HepG2 (cell line): Measurements from ENCODE around the gene YIPF5. TPM values are rescaled to one million over a fixed set of nuclear protein-coding genes. Genes with fewer than 3 reads are reported as not detected.
A peak's percentile ranks its signal among the peaks of the same experiment; 100 is the strongest.

ENCODE experiments used
- ARHGAP35 ChIP-seq: sonication (generic); formaldehyde crosslinking; IDR thresholded peaks from 2 replicates; pipeline ENCODE4 v1.9.0; 2022; ENCODE audit warnings: mild to moderate bottlenecking, inconsistent platforms, moderate library complexity, missing genetic modification reagents, borderline replicate concordance
- GATA4 ChIP-seq: sonication (generic); IDR thresholded peaks from 2 replicates; pipeline ENCODE4 v1.6.1; 2016; ENCODE audit warnings: antibody characterized with exemption, low read depth, borderline replicate concordance
- KLF15 ChIP-seq: sonication (generic); formaldehyde crosslinking; IDR thresholded peaks from 2 replicates; pipeline ENCODE4 v1.8.1; 2023; ENCODE audit warnings: borderline replicate concordance, mild to moderate bottlenecking, inconsistent platforms, missing genetic modification reagents, mixed read lengths
- LCORL ChIP-seq, 2 experiments: fragments of 450-650 bp in 1 of 2; sonication (generic) in 1 of 2; formaldehyde crosslinking in 1 of 2; IDR thresholded peaks; 2 replicates each; pipeline versions ENCODE4 v1.5.0 to v1.6.1; 2017 to 2020; ENCODE audit warnings: antibody characterized with exemption in 1 of 2, missing genetic modification reagents in 1 of 2
- NAIF1 ChIP-seq: sonication (generic); formaldehyde crosslinking; IDR thresholded peaks from 2 replicates; pipeline ENCODE4 v1.5.0; 2020; ENCODE audit warnings: mild to moderate bottlenecking, missing genetic modification reagents, borderline replicate concordance
- REL ChIP-seq: sonication (generic); formaldehyde crosslinking; conservative IDR thresholded peaks from 2 replicates; pipeline ENCODE4 v1.8.0; 2022; ENCODE audit warnings: mild to moderate bottlenecking, missing genetic modification reagents, moderate library complexity
- REXO4 ChIP-seq: sonication (generic); formaldehyde crosslinking; IDR thresholded peaks from 2 replicates; pipeline ENCODE4 v1.8.0; 2022; ENCODE audit warnings: missing genetic modification reagents, mild to moderate bottlenecking, borderline replicate concordance
- ZC3H13 ChIP-seq: sonication (generic); formaldehyde crosslinking; IDR thresholded peaks from 2 replicates; pipeline ENCODE4 v1.8.1; 2023; ENCODE audit warnings: mild to moderate bottlenecking, missing genetic modification reagents, moderate library complexity
- ZFP37 ChIP-seq: sonication (generic); formaldehyde crosslinking; IDR thresholded peaks from 2 replicates; pipeline ENCODE4 v1.4.0; 2020; ENCODE audit warnings: missing genetic modification reagents, borderline replicate concordance
- ZNF138 ChIP-seq: sonication (generic); formaldehyde crosslinking; IDR thresholded peaks from 2 replicates; pipeline ENCODE4 v1.5.0; 2020; ENCODE audit warnings: mild to moderate bottlenecking, low read depth, missing genetic modification reagents
- ZNF354B ChIP-seq: sonication (generic); formaldehyde crosslinking; IDR thresholded peaks from 2 replicates; pipeline ENCODE4 v1.8.0; 2022; ENCODE audit warnings: mild to moderate bottlenecking, missing genetic modification reagents
- ZNF7 ChIP-seq: IDR thresholded peaks from 2 replicates; pipeline ENCODE4 v1.6.1; 2016; ENCODE audit warnings: missing biosample characterization, missing genetic modification reagents
- ZNF709 ChIP-seq: sonication (generic); formaldehyde crosslinking; IDR thresholded peaks from 2 replicates; pipeline ENCODE4 v1.5.0; 2020; ENCODE audit warnings: mild to moderate bottlenecking, missing genetic modification reagents
- polyA plus RNA-seq, 8 experiments: library from polyadenylated mRNA; depleted of rRNA in 3 of 8; stranded (reverse) in 7 of 8; unstranded in 1 of 8; fragments of >200 nt; fragmentation: Illumina TruSeq in 4 of 8; extraction: Trizol in 4 of 8; gene quantifications; 2 replicates each; pipeline versions ENCODE4 v1.2.1 to v1.2.3, GENCODE V29; 2011 to 2016; ENCODE audit warnings: low read depth in 4 of 8, missing spikeins in 1 of 8, mixed read lengths in 1 of 8; ENCODE audit not compliant: insufficient read depth in 1 of 8
- total RNA-seq, 5 experiments: library from RNA; depleted of rRNA; stranded (reverse); fragments of >200 nt; fragmentation: Illumina TruSeq; extraction: Trizol; gene quantifications; 2 replicates each; pipeline ENCODE4 v1.2.3, GENCODE V29; 2016; ENCODE audit warnings: low read depth in 1 of 5
- TF ChIP-seq, protein P1 (sequence below): sonication (generic); formaldehyde crosslinking; IDR thresholded peaks from 2 replicates; pipeline ENCODE4 v1.4.0; 2020; ENCODE audit warnings: missing genetic modification reagents, borderline replicate concordance
- TF ChIP-seq, protein P2 (sequence below): sonication (generic); formaldehyde crosslinking; IDR thresholded peaks from 2 replicates; pipeline ENCODE4 v1.4.0; 2020; ENCODE audit warnings: missing genetic modification reagents
- TF ChIP-seq, protein P3 (sequence below): IDR thresholded peaks from 2 replicates; pipeline ENCODE4 v1.6.1; 2016; ENCODE audit warnings: control low read depth
- TF ChIP-seq, protein P4 (sequence below): sonication (generic); formaldehyde crosslinking; IDR thresholded peaks from 2 replicates; pipeline ENCODE4 v1.5.1; 2020; ENCODE audit warnings: missing genetic modification reagents, mild to moderate bottlenecking, borderline replicate concordance
- TF ChIP-seq, protein P5 (sequence below): sonication (generic); formaldehyde crosslinking; IDR thresholded peaks from 2 replicates; pipeline ENCODE4 v1.9.0; 2021; ENCODE audit warnings: missing genetic modification reagents, mild to moderate bottlenecking, borderline replicate concordance

The YIPF5 gene
- total and polyA plus RNA-seq, 2 of the 13 experiments (the other 11 are each of a cell fraction or from before 2014, with no cell fraction given), result 61.4 to 73.6 TPM

DNA sequence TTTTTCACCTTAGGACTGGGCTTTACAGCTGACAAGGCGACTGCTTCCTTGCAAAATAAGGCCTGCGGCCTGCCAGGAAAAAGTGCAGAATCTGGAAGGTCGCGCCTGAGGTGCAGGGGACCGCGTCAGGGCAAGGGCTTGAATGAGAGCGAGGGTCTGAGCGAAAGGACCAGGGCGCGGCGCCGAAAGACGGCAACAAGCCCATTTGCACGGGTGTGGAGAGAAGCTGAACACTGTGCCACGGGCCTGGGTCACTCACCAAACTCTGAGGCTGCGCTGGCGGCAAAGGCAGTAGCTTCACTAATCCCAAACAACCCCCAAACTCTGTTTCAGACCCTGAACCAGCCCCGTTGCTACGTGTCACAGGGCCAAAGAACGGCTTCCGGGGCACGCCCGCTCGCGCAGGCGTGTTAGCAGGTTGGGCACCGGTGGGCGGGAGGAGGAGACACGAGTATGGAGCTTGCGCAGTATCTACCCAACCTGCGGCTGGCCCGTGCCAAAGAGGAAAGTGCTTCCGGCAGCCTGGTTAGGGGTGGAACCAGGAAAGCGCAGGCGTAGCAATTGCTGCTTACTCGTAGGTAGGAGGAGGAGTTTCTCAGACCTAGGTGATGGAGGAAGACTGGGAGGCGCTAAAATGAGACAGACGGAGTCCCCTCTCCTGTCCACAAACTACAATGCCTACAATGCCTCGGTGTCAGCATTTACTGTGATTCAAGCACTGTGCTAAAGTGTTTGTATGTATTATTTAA, at the start of gene YIPF5, which contains the start of gene KCTD16 (continued):
- TF ChIP-seq, protein P1, sequence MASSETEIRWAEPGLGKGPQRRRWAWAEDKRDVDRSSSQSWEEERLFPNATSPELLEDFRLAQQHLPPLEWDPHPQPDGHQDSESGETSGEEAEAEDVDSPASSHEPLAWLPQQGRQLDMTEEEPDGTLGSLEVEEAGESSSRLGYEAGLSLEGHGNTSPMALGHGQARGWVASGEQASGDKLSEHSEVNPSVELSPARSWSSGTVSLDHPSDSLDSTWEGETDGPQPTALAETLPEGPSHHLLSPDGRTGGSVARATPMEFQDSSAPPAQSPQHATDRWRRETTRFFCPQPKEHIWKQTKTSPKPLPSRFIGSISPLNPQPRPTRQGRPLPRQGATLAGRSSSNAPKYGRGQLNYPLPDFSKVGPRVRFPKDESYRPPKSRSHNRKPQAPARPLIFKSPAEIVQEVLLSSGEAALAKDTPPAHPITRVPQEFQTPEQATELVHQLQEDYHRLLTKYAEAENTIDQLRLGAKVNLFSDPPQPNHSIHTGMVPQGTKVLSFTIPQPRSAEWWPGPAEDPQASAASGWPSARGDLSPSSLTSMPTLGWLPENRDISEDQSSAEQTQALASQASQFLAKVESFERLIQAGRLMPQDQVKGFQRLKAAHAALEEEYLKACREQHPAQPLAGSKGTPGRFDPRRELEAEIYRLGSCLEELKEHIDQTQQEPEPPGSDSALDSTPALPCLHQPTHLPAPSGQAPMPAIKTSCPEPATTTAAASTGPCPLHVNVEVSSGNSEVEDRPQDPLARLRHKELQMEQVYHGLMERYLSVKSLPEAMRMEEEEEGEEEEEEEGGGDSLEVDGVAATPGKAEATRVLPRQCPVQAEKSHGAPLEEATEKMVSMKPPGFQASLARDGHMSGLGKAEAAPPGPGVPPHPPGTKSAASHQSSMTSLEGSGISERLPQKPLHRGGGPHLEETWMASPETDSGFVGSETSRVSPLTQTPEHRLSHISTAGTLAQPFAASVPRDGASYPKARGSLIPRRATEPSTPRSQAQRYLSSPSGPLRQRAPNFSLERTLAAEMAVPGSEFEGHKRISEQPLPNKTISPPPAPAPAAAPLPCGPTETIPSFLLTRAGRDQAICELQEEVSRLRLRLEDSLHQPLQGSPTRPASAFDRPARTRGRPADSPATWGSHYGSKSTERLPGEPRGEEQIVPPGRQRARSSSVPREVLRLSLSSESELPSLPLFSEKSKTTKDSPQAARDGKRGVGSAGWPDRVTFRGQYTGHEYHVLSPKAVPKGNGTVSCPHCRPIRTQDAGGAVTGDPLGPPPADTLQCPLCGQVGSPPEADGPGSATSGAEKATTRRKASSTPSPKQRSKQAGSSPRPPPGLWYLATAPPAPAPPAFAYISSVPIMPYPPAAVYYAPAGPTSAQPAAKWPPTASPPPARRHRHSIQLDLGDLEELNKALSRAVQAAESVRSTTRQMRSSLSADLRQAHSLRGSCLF (CRISPR knock-in tag), result peak; percentile 42; the same call in 1 of the 2 replicates
- TF ChIP-seq GATA4 (no peak), ARHGAP35 (0 out of 2 replicates have a peak, but pooled peaks have one; percentile 58), ZFP37 (no peak), KLF15 (CRISPR knock-in tag) (no peak), ZNF354B (CRISPR knock-in tag) (no peak), ZNF7 (no peak), LCORL (IDR thresholded peaks at IDR 0.05) (no peak), LCORL (CRISPR knock-in tag; IDR thresholded peaks at IDR 0.05) (no peak; the same call in none of the 2 replicates), ZNF709 (CRISPR knock-in tag) (no peak), ZNF138 (0 out of 2 replicates have a peak, but pooled peaks have one; percentile 83), REXO4 (CRISPR knock-in tag) (no peak), REL (no peak), NAIF1 (0 out of 2 replicates have a peak, but pooled peaks have one; percentile 66), ZC3H13 (CRISPR knock-in tag) (no peak)
- TF ChIP-seq, protein P2, sequence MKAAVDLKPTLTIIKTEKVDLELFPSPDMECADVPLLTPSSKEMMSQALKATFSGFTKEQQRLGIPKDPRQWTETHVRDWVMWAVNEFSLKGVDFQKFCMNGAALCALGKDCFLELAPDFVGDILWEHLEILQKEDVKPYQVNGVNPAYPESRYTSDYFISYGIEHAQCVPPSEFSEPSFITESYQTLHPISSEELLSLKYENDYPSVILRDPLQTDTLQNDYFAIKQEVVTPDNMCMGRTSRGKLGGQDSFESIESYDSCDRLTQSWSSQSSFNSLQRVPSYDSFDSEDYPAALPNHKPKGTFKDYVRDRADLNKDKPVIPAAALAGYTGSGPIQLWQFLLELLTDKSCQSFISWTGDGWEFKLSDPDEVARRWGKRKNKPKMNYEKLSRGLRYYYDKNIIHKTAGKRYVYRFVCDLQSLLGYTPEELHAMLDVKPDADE, result 0 out of 2 replicates have a peak, but pooled peaks have one; percentile 75
- TF ChIP-seq, protein P3, sequence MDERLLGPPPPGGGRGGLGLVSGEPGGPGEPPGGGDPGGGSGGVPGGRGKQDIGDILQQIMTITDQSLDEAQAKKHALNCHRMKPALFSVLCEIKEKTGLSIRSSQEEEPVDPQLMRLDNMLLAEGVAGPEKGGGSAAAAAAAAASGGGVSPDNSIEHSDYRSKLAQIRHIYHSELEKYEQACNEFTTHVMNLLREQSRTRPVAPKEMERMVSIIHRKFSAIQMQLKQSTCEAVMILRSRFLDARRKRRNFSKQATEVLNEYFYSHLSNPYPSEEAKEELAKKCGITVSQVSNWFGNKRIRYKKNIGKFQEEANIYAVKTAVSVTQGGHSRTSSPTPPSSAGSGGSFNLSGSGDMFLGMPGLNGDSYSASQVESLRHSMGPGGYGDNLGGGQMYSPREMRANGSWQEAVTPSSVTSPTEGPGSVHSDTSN (CRISPR knock-in tag), result no peak
- TF ChIP-seq, protein P4, sequence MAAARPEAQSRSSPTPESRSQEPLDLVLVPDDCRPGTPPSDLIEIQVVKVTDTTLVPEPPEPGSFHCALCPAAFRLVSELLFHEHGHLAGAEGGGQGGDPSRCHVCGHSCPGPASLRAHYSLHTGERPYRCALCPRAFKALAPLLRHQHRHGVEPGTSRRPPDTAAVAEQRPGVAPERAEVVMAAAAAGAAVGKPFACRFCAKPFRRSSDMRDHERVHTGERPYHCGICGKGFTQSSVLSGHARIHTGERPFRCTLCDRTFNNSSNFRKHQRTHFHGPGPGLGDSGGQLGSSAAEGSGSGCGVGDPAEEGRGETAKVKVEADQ (CRISPR knock-in tag), result no peak
- TF ChIP-seq, protein P5, sequence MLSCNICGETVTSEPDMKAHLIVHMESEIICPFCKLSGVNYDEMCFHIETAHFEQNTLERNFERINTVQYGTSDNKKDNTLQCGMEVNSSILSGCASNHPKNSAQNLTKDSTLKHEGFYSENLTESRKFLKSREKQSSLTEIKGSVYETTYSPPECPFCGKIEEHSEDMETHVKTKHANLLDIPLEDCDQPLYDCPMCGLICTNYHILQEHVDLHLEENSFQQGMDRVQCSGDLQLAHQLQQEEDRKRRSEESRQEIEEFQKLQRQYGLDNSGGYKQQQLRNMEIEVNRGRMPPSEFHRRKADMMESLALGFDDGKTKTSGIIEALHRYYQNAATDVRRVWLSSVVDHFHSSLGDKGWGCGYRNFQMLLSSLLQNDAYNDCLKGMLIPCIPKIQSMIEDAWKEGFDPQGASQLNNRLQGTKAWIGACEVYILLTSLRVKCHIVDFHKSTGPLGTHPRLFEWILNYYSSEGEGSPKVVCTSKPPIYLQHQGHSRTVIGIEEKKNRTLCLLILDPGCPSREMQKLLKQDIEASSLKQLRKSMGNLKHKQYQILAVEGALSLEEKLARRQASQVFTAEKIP, result no peak
